Sigmoid colon (tissue), 4 donors: ENCODE results near the gene FGF14.

Experiments
- EP300 ChIP-seq, 4 donors: sonication (generic); formaldehyde crosslinking; IDR thresholded peaks; one replicate each; pipeline ENCODE4 v1.6.1; 2017; ENCODE audit warnings: antibody characterized with exemption in 4 of 4
- POLR2A ChIP-seq, 2 donors: fragments of 450-650 bp; IDR thresholded peaks; one replicate each; pipeline ENCODE4 v1.6.1; 2016; ENCODE audit warnings: antibody characterized with exemption in 2 of 2, mild to moderate bottlenecking in 2 of 2, moderate library complexity in 2 of 2
- POLR2AphosphoS5 ChIP-seq, 4 donors: sonication (generic); formaldehyde crosslinking; IDR thresholded peaks; one replicate each; pipeline ENCODE4 v1.6.1; 2017; ENCODE audit warnings: antibody characterized with exemption in 4 of 4
- TF ChIP-seq, protein P1 (sequence below), 4 experiments: fragments of 450-650 bp in 3 of 4; fragments of 200-600 bp in 1 of 4; IDR thresholded peaks; one replicate each; pipeline ENCODE4 v1.5.1; 2016 to 2019; ENCODE audit warnings: antibody characterized with exemption in 4 of 4, mild to moderate bottlenecking in 3 of 4, moderate library complexity in 2 of 4

DNA sequence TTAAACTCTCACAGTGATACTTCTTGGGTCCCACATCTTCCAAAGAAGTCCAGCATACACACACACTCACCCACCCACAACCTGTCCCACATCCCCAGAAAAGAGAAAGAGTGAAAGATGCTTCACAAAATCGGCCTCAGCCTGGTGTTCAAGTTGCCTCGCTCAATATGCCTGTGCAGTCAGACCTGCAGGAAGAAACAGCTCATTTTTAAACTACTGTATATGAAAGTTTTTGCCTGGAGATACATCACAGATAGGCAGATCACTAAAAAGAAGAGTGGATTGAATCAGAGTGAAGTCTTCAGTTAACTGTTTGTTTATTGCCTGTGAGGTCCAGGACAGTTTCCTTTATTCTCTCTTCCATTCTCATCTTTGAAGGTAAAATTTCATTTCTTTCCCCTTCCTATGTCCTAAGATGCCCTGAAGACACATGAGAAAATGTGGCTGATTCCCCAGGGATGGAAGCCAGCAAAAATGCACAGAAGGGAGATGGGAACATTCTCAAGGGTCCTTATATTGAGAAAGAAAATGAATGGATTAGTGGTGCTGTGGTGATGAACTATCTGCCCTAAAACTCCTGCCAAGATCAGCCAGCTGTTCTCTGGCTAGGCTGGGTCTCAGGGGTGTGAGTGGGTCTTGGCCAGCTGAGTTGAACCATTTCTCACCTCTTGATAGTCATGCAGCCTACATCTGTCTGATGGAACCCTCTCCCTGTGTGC is 690.4 kb downstream of the FGF14 start:
- TF ChIP-seq, protein P1, sequence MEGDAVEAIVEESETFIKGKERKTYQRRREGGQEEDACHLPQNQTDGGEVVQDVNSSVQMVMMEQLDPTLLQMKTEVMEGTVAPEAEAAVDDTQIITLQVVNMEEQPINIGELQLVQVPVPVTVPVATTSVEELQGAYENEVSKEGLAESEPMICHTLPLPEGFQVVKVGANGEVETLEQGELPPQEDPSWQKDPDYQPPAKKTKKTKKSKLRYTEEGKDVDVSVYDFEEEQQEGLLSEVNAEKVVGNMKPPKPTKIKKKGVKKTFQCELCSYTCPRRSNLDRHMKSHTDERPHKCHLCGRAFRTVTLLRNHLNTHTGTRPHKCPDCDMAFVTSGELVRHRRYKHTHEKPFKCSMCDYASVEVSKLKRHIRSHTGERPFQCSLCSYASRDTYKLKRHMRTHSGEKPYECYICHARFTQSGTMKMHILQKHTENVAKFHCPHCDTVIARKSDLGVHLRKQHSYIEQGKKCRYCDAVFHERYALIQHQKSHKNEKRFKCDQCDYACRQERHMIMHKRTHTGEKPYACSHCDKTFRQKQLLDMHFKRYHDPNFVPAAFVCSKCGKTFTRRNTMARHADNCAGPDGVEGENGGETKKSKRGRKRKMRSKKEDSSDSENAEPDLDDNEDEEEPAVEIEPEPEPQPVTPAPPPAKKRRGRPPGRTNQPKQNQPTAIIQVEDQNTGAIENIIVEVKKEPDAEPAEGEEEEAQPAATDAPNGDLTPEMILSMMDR (IDR thresholded peaks at IDR 0.05), result no peak
- TF ChIP-seq POLR2AphosphoS5 (IDR thresholded peaks at IDR 0.05) (no peak), EP300 (IDR thresholded peaks at IDR 0.05) (no peak), POLR2A (IDR thresholded peaks at IDR 0.05) (no peak)
